Hematopoietic multipotent progenitor cell treated with erythropoietin and hydrocortisone succinate and interleukin-3 and kit ligand, for 4 days (in vitro differentiated cells): ENCODE data around the gene CDCA5.

ENCODE experiments used
- DNase-seq: peaks from one replicate; pipeline ENCODE4 v3.0.0-alpha.2; 2015

The CDCA5 gene

GRCh38 chr11:65104628-65105027 is 20.8 kb upstream of the CDCA5 start:
- no peak for DNase-seq

GRCh38 chr11:65103476-65103875 is 19.6 kb upstream of the CDCA5 start:
- no peak for DNase-seq

- no peak for DNase-seq
Measured at GRCh38 chr11:65102142-65103095, 18.6 kb upstream of the CDCA5 start.

GRCh38 chr11:65100674-65101350 is 17.0 kb upstream of the CDCA5 start:
- DNase-seq, result no peak

- DNase-seq, result no peak
Measured at GRCh38 chr11:65096926-65097325, 13.1 kb upstream of the CDCA5 start.

GRCh38 chr11:65095974-65096806 is 12.3 kb upstream of the CDCA5 start, which contains the start of gene VPS51:
Gene VPS51 (plus strand): TSS chr11:65096214. CDS start chr11:65096251, 37 bp downstream.
- DNase-seq, result peak; percentile 97

GRCh38 chr11:65095427-65095826 is 11.6 kb upstream of the CDCA5 start:
- no peak for DNase-seq

- no peak for DNase-seq
Measured at GRCh38 chr11:65090628-65091027, 6.8 kb upstream of the CDCA5 start.

GRCh38 chr11:65089621-65090020 is 5.8 kb upstream of the CDCA5 start:
- DNase-seq, result no peak

- DNase-seq, result no peak
Measured at GRCh38 chr11:65087827-65088226, 4.0 kb upstream of the CDCA5 start.

GRCh38 chr11:65087216-65087615 is 3.4 kb upstream of the CDCA5 start:
- DNase-seq, result no peak

GRCh38 chr11:65086809-65087208 is 3.0 kb upstream of the CDCA5 start:
- DNase-seq, result no peak

GRCh38 chr11:65085446-65085845 is 1.6 kb upstream of the CDCA5 start:
- DNase-seq, result no peak

- no peak for DNase-seq
Measured at GRCh38 chr11:65084598-65085375, 947 bp upstream of the CDCA5 start.

- DNase-seq, result peak; percentile 23
Measured at GRCh38 chr11:65083134-65083833, 556 bp downstream of the CDCA5 start.

- DNase-seq, result no peak
Measured at GRCh38 chr11:65078786-65079342, 5.0 kb downstream of the CDCA5 start.

- DNase-seq, result peak; percentile 80
Measured at GRCh38 chr11:65078151-65078550, 5.7 kb downstream of the CDCA5 start.

GRCh38 chr11:65077451-65077850 is 6.4 kb downstream of the CDCA5 start:
- DNase-seq, result peak; percentile 21

GRCh38 chr11:65072631-65072966 is 11.2 kb downstream of the CDCA5 start:
- DNase-seq, result no peak

GRCh38 chr11:65071907-65072630 is 11.8 kb downstream of the CDCA5 start:
- peak; percentile 18 for DNase-seq

- DNase-seq, result peak; percentile 41
Measured at GRCh38 chr11:65069217-65069616, 14.6 kb downstream of the CDCA5 start.
